Tibial nerve (tissue), 4 donors: ENCODE measurements around the gene SSPN. TPM values are rescaled to one million over a fixed set of nuclear protein-coding genes. Genes with fewer than 3 reads are reported as not detected.
"Not testable (repeated sequence)": the region's sequence is repeated elsewhere in the genome, so short reads cannot be mapped to it uniquely, and the experiment has no call there.

Experiments used
- DNase-seq, 2 donors: peaks; one replicate each; pipeline ENCODE4 v3.0.0-alpha.2; 2019; ENCODE audit warnings: low spot score in 2 of 2
- H3K27ac ChIP-seq, 4 donors: fragments of 200-600 bp; sonication (generic) in 3 of 4; one replicate each; pipeline ENCODE4 v1.5.1; 2017 to 2019; ENCODE audit warnings: mild to moderate bottlenecking in 1 of 4
- H3K27me3 ChIP-seq, 2 donors: fragments of 200-600 bp; sonication (generic) in 1 of 2; one replicate each; pipeline versions ENCODE4 v1.5.1 to v1.6.0; 2017 to 2019
- H3K36me3 ChIP-seq, 3 donors: fragments of 200-600 bp; sonication (generic); one replicate each; pipeline ENCODE4 v1.5.1; 2018 to 2019
- H3K4me1 ChIP-seq, 4 donors: fragments of 200-600 bp; sonication (generic) in 3 of 4; one replicate each; pipeline ENCODE4 v1.5.1; 2017 to 2019
- H3K4me3 ChIP-seq, 4 donors: fragments of 200-600 bp; sonication (generic) in 3 of 4; one replicate each; pipeline ENCODE4 v1.5.1; 2017 to 2019; ENCODE audit warnings: mild to moderate bottlenecking in 1 of 4, moderate library complexity in 1 of 4
- H3K9me3 ChIP-seq, 4 donors: fragments of 200-600 bp; sonication (generic) in 3 of 4; one replicate each; pipeline ENCODE4 v1.5.1; 2017 to 2019
- EP300 ChIP-seq, 2 donors: sonication (generic); formaldehyde crosslinking; IDR thresholded peaks; one replicate each; pipeline ENCODE4 v1.6.1; 2017; ENCODE audit warnings: antibody characterized with exemption in 2 of 2, mild to moderate bottlenecking in 1 of 2
- POLR2A ChIP-seq, 2 donors: fragments of 450-650 bp; IDR thresholded peaks; one replicate each; pipeline ENCODE4 v1.6.1; 2017; ENCODE audit warnings: antibody characterized with exemption in 2 of 2, mild to moderate bottlenecking in 2 of 2, moderate library complexity in 2 of 2
- WGBS, 2 donors: methylation state at CpG; one replicate each; pipeline ENCODE4 v1.1.5; 2018; 5-methylcytosine and 5-hydroxymethylcytosine counted together
- total RNA-seq, 4 donors: library from RNA; depleted of rRNA; stranded (reverse); fragments of >200 nt; gene quantifications; one replicate each; pipeline ENCODE4 v1.1.0, GENCODE V29; 2016
- TF ChIP-seq, protein P1 (sequence below), 5 experiments: fragments of 200-600 bp in 3 of 5; fragments of 450-650 bp in 2 of 5; sonication (generic) in 3 of 5; IDR thresholded peaks; one replicate each; pipeline ENCODE4 v1.5.1; 2016 to 2019; ENCODE audit warnings: antibody characterized with exemption in 5 of 5, mild to moderate bottlenecking in 3 of 5, moderate library complexity in 2 of 5

Gene SSPN
- total RNA-seq, 4 donors from 2014 or later: 19.2 to 54.4 (median 45.2) TPM

GRCh38 chr12:26231921-26232320 lies 36.5 kb downstream of the SSPN start:
- Histone ChIP-seq H3K4me3 (no peak overlapping the region), H3K27me3 (no peaks in the 10 kb centered on the region), H3K9me3 (no peaks in the 10 kb centered on the region), H3K36me3 (no peaks in the 10 kb centered on the region), H3K4me1 (peaks cover 0 to 14% (median 0%) of the 10 kb centered on the region in 4 donors), H3K27ac (no peak overlapping the region)
- TF ChIP-seq POLR2A (IDR thresholded peaks at IDR 0.05) (no peak), EP300 (IDR thresholded peaks at IDR 0.05) (no peak)
- DNase-seq: no peak
- WGBS, 2 donors: 62 to 71% methylated on average over 3 of the region's 3 CpGs

- no peak for DNase-seq
- peaks cover 0 to 18% (median under 1%) of the 10 kb centered on the region in 4 donors for H3K4me1 ChIP-seq
- H3K36me3 ChIP-seq: no peaks in the 10 kb centered on the region
- H3K4me3 ChIP-seq: no peak overlapping the region
- 75 to 80% methylated on average over 9 of the region's 9 CpGs for WGBS, 2 donors
- no peaks in the 10 kb centered on the region for H3K27me3 ChIP-seq
- H3K27ac ChIP-seq: no peak overlapping the region
- no peaks in the 10 kb centered on the region for H3K9me3 ChIP-seq
- TF ChIP-seq POLR2A (IDR thresholded peaks at IDR 0.05): no peak
- no peak for TF ChIP-seq EP300 (IDR thresholded peaks at IDR 0.05)
- TF ChIP-seq, protein P1, sequence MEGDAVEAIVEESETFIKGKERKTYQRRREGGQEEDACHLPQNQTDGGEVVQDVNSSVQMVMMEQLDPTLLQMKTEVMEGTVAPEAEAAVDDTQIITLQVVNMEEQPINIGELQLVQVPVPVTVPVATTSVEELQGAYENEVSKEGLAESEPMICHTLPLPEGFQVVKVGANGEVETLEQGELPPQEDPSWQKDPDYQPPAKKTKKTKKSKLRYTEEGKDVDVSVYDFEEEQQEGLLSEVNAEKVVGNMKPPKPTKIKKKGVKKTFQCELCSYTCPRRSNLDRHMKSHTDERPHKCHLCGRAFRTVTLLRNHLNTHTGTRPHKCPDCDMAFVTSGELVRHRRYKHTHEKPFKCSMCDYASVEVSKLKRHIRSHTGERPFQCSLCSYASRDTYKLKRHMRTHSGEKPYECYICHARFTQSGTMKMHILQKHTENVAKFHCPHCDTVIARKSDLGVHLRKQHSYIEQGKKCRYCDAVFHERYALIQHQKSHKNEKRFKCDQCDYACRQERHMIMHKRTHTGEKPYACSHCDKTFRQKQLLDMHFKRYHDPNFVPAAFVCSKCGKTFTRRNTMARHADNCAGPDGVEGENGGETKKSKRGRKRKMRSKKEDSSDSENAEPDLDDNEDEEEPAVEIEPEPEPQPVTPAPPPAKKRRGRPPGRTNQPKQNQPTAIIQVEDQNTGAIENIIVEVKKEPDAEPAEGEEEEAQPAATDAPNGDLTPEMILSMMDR (IDR thresholded peaks at IDR 0.05): no peak
Measured at GRCh38 chr12:26233631-26234030, 38.3 kb downstream of the SSPN start.

- peaks cover 0 to 36% (median 7%) of the 10 kb centered on the region in 4 donors for H3K4me1 ChIP-seq
- H3K27ac ChIP-seq, H3K9me3 ChIP-seq, H3K27me3 ChIP-seq, H3K4me3 ChIP-seq, H3K36me3 ChIP-seq, DNase-seq: not testable (repeated sequence)
- 100% methylated on average over 2 of the region's 2 CpGs for WGBS, 2 donors
Measured at GRCh38 chr12:26235465-26235864, 40.1 kb downstream of the SSPN start.

DNA sequence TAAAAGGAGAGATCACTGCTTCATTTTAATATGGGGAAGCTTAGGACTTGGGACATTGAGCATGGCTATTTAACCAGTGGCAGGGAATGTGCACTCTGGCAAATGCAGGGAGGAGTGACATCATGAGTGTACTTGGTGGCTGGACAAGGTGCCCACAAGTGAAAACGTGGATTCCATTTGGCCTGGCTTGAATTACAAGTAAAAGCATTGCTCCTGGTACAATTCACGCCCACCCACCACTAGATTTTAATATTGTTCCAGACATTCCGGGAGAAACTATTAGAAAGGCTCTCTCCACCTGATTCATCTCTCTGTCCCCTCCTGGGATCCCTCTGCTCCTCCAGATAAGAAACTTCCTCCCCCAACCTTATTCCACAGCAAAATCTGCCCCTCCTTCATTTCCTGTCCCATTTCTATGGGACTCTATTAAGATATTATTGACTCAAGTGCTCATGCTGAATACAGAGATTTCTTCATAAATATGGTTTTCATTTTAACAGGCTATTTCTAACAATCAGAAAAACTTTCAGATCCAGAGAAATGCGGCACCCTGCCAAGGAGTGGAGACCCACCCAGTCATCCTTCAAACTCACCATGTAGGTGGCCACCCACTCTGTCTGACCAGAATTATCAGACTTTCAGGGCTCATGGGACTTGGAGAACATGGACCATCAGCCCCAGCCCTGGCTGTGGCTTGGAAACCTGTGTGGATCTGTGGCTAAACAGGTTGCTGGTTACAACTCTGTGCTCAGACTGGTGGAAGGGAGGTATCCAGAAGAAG lies 43.2 kb downstream of the SSPN start:
- Histone ChIP-seq H3K9me3 (no peaks in the 10 kb centered on the region), H3K4me3 (no peak overlapping the region), H3K4me1 (peaks cover 0 to 28% (median 7%) of the 10 kb centered on the region in 4 donors), H3K27ac (peak overlapping the region in 2 of 4 donors; percentile 44 to 48), H3K27me3 (no peaks in the 10 kb centered on the region), H3K36me3 (no peaks in the 10 kb centered on the region)
- 48 to 57% methylated on average over 4 of the region's 4 CpGs for WGBS, 2 donors
- no peak for TF ChIP-seq POLR2A (IDR thresholded peaks at IDR 0.05)
- TF ChIP-seq, protein P1 (IDR thresholded peaks at IDR 0.05): no peak
- TF ChIP-seq EP300 (IDR thresholded peaks at IDR 0.05): no peak
- peak; percentile 16 to 41 for DNase-seq

- Histone ChIP-seq H3K9me3 (no peaks in the 10 kb centered on the region), H3K27me3 (no peaks in the 10 kb centered on the region), H3K27ac (peak overlapping the region in 3 of 4 donors; percentile 25 to 48 (median 44)), H3K36me3 (no peaks in the 10 kb centered on the region), H3K4me1 (peaks cover 0 to 28% (median 7%) of the 10 kb centered on the region in 4 donors), H3K4me3 (no peak overlapping the region)
- WGBS, 2 donors: 29 to 42% methylated on average over 5 of the region's 5 CpGs
- DNase-seq: peak; percentile 76 to 85
- TF ChIP-seq EP300 (IDR thresholded peaks at IDR 0.05) (peak in 1 of 2 donors; percentile 77), POLR2A (IDR thresholded peaks at IDR 0.05) (no peak)
- TF ChIP-seq, protein P1 (IDR thresholded peaks at IDR 0.05): no peak
Measured at GRCh38 chr12:26239122-26239851, 43.9 kb downstream of the SSPN start.
